Ishikawa (cell line): ENCODE measurements around the gene AQR.

Experiments
- CEBPB ChIP-seq: IDR thresholded peaks from 2 replicates; pipeline ENCODE4 v1.6.1; 2012
- CREB1 ChIP-seq: IDR thresholded peaks from 2 replicates; pipeline ENCODE4 v1.6.1; 2012; ENCODE audit warnings: low read depth
- EGR1 ChIP-seq: IDR thresholded peaks from 2 replicates; pipeline ENCODE4 v1.6.1; 2012
- EP300 ChIP-seq: IDR thresholded peaks from 2 replicates; pipeline ENCODE4 v1.6.1; 2012; ENCODE audit warnings: borderline replicate concordance
- FOXM1 ChIP-seq: IDR thresholded peaks from 2 replicates; pipeline ENCODE4 v1.6.1; 2012; ENCODE audit warnings: low read depth, borderline replicate concordance
- NFIC ChIP-seq: IDR thresholded peaks from 2 replicates; pipeline ENCODE4 v1.6.1; 2012
- RAD21 ChIP-seq: IDR thresholded peaks from 2 replicates; pipeline ENCODE4 v1.6.1; 2012; ENCODE audit warnings: low read depth
- TAF1 ChIP-seq: IDR thresholded peaks from 2 replicates; pipeline ENCODE4 v1.6.1; 2012; ENCODE audit warnings: low read depth, mild to moderate bottlenecking
- TCF12 ChIP-seq: IDR thresholded peaks from 2 replicates; pipeline ENCODE4 v1.6.1; 2012; ENCODE audit warnings: low read depth
- TEAD4 ChIP-seq: IDR thresholded peaks from 2 replicates; pipeline ENCODE4 v1.6.1; 2012
- YY1 ChIP-seq: IDR thresholded peaks from 2 replicates; pipeline ENCODE4 v1.6.1; 2012; ENCODE audit warnings: low read depth
- ZBTB7A ChIP-seq: IDR thresholded peaks from 2 replicates; pipeline ENCODE4 v1.6.1; 2012; ENCODE audit warnings: low read depth
- TF ChIP-seq, protein P1 (sequence below): IDR thresholded peaks from 2 replicates; pipeline ENCODE4 v1.6.1; 2012
- TF ChIP-seq, protein P2 (sequence below): IDR thresholded peaks from 2 replicates; pipeline ENCODE4 v1.6.1; 2012
- TF ChIP-seq, protein P3 (sequence below): IDR thresholded peaks from 2 replicates; pipeline ENCODE4 v1.6.1; 2012; ENCODE audit warnings: low read depth, mild to moderate bottlenecking

The AQR gene

DNA sequence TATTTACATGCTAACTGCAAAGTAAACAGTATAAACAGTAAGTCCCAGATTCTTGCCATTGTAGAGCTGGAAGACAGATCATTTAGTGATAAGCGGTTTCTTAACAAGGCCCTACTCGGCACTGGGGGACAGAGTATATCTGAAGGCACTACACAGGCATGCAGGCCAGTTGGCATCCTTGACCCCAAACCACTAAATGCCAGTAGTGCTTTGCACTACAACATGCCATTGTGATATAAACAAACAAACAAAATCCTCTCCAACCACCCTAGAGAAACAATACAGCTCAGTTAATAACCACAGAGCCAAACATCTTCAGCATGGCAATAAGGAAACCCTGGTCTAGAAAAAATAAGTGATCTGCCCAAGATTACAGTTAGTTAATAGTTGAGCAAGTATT is 5.3 kb downstream of the AQR start:
- TF ChIP-seq CEBPB (no peak), TAF1 (no peak), FOXM1 (no peak), CREB1 (no peak), EP300 (no peak)
- TF ChIP-seq, protein P1, sequence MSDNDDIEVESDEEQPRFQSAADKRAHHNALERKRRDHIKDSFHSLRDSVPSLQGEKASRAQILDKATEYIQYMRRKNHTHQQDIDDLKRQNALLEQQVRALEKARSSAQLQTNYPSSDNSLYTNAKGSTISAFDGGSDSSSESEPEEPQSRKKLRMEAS: no peak
- TF ChIP-seq, protein P2, sequence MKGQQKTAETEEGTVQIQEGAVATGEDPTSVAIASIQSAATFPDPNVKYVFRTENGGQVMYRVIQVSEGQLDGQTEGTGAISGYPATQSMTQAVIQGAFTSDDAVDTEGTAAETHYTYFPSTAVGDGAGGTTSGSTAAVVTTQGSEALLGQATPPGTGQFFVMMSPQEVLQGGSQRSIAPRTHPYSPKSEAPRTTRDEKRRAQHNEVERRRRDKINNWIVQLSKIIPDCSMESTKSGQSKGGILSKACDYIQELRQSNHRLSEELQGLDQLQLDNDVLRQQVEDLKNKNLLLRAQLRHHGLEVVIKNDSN: no peak

DNA sequence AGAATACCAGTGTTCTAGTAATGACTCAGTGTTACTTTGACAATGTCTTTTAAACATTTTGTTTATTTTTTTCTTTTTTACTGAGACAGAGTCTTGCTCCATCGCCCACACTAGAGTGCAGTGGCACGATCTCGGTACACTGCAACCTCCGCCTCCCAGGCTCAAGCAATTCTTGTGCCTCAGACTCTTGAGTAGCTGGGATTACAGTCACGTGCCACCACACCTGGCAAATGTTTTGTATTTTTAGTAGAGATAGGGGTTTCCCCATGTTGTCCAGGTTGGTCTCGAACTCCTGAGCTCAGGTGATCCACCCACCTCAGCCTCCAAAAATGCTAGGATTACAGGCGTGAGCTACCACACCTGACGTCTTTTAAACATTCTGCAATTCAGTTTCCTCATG is 15.7 kb downstream of the AQR start:
- no peak for TF ChIP-seq EGR1
- no peak for TF ChIP-seq FOXM1
- no peak for TF ChIP-seq RAD21
- no peak for TF ChIP-seq TCF12
- no peak for TF ChIP-seq EP300
- TF ChIP-seq, protein P2: no peak
- TF ChIP-seq CREB1: no peak
- TF ChIP-seq, protein P1: no peak
- TF ChIP-seq ZBTB7A: no peak
- no peak for TF ChIP-seq CEBPB
- TF ChIP-seq NFIC: no peak
- TF ChIP-seq, protein P3, sequence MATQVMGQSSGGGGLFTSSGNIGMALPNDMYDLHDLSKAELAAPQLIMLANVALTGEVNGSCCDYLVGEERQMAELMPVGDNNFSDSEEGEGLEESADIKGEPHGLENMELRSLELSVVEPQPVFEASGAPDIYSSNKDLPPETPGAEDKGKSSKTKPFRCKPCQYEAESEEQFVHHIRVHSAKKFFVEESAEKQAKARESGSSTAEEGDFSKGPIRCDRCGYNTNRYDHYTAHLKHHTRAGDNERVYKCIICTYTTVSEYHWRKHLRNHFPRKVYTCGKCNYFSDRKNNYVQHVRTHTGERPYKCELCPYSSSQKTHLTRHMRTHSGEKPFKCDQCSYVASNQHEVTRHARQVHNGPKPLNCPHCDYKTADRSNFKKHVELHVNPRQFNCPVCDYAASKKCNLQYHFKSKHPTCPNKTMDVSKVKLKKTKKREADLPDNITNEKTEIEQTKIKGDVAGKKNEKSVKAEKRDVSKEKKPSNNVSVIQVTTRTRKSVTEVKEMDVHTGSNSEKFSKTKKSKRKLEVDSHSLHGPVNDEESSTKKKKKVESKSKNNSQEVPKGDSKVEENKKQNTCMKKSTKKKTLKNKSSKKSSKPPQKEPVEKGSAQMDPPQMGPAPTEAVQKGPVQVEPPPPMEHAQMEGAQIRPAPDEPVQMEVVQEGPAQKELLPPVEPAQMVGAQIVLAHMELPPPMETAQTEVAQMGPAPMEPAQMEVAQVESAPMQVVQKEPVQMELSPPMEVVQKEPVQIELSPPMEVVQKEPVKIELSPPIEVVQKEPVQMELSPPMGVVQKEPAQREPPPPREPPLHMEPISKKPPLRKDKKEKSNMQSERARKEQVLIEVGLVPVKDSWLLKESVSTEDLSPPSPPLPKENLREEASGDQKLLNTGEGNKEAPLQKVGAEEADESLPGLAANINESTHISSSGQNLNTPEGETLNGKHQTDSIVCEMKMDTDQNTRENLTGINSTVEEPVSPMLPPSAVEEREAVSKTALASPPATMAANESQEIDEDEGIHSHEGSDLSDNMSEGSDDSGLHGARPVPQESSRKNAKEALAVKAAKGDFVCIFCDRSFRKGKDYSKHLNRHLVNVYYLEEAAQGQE: no peak
- TF ChIP-seq TAF1: no peak
- TF ChIP-seq TEAD4: no peak
- no peak for TF ChIP-seq YY1

DNA sequence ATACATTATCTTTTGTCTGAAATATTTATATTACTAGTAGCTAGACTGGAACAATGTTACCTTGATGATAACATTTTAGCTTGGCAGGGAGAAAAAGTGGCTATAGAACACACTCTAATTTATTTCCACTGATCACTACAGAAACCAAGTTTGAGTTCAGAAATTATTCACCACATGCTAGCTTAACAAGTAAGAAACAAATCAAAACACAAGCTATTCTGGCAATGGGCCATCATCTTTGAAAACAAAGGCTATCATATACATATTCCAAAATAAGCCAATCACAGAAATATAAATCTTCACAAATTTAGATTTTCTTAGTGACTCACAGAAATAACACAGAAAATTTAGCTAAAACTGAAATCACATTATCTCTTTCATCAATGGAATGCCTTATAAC is 17.1 kb downstream of the AQR start:
- TF ChIP-seq, protein P1: no peak
- TF ChIP-seq FOXM1: no peak
- TF ChIP-seq, protein P2: no peak
- TF ChIP-seq EGR1: no peak
- TF ChIP-seq CREB1: no peak
- TF ChIP-seq YY1: no peak
- no peak for TF ChIP-seq EP300
- TF ChIP-seq CEBPB: no peak

DNA sequence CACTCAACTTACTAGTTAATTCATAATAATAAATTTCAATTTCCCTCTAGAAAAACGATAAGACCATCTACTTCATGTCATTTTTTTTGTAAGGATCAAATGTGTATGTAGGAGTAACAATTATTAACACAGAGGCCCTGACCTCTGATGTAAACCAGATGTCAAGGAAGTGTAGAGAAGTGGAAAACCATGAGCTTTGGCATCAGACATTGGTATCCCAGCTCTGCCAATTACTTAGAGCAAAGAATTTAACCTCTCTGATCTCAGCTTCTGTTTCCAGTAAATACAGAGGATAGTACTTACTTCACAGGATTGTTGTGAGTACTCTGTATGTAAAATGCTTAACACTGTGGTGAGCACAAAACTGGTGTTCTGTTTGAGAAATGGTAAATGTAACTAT is 17.5 kb downstream of the AQR start:
- TF ChIP-seq ZBTB7A: no peak
- TF ChIP-seq CEBPB: no peak
- no peak for TF ChIP-seq TCF12
- no peak for TF ChIP-seq FOXM1
- TF ChIP-seq, protein P3: no peak
- TF ChIP-seq TAF1: no peak
- TF ChIP-seq, protein P2: no peak
- no peak for TF ChIP-seq EGR1

DNA sequence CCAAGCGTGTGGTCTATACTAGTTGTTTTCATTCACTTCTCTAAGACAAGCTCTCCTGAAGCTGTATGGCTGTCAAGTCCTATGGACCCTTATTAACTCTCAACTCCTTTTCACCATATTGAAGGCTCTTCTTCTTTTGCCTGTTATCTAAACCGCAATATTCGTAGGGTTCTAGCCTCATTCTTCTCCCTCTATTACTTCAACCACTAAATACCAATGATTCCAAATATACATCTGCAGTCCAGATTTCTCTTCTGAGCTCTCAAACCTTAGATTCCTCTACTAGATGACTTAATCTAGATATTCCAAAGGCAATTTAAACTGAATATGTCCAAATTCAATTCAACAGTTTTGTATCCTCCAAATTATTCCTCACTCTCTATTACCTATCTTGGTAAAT is 24.6 kb downstream of the AQR start:
- no peak for TF ChIP-seq CEBPB
- TF ChIP-seq TAF1: no peak
- TF ChIP-seq, protein P3: no peak
- no peak for TF ChIP-seq TCF12
- TF ChIP-seq ZBTB7A: no peak
- no peak for TF ChIP-seq NFIC
- TF ChIP-seq, protein P2: no peak
- no peak for TF ChIP-seq CREB1
- no peak for TF ChIP-seq EP300
- no peak for TF ChIP-seq YY1
- TF ChIP-seq RAD21: no peak
- no peak for TF ChIP-seq FOXM1
